ENCODE data around the gene CBX5.

The CBX5 gene

GRCh38 chr12:54222609-54223008, 57.3 kb downstream of the CBX5 start:
- peak; percentile 92 for DNase-seq (ENCODE audit: low read depth)
- TF ChIP-seq CTCF (IDR thresholded peaks at IDR 0.05; ENCODE audit: control insufficient read depth, insufficient read depth, low read depth, low read length, missing control alignments), result no peak
- H3K4me3 ChIP-seq (ENCODE audit: control insufficient read depth, low read depth, low read length), result no peak overlapping the region

- H3K4me3 ChIP-seq (ENCODE audit: control insufficient read depth, low read depth, low read length), result no peak overlapping the region
- DNase-seq (ENCODE audit: low read depth), result no peak
- TF ChIP-seq CTCF (IDR thresholded peaks at IDR 0.05; ENCODE audit: control insufficient read depth, insufficient read depth, low read depth, low read length, missing control alignments), result no peak
These were observed 58.4 kb downstream of the CBX5 start for GRCh38 chr12:54221402-54221984.

- no peak for TF ChIP-seq CTCF (IDR thresholded peaks at IDR 0.05; ENCODE audit: control insufficient read depth, insufficient read depth, low read depth, low read length, missing control alignments)
- DNase-seq (ENCODE audit: low read depth), result no peak
- no peak overlapping the region for H3K4me3 ChIP-seq (ENCODE audit: control insufficient read depth, low read depth, low read length)
These were observed 59.4 kb downstream of the CBX5 start for GRCh38 chr12:54220567-54220966.

- peak; percentile 40 for DNase-seq (ENCODE audit: low read depth)
- H3K4me3 ChIP-seq (ENCODE audit: control insufficient read depth, low read depth, low read length), result no peak overlapping the region
- peak; percentile 87 for TF ChIP-seq CTCF (IDR thresholded peaks at IDR 0.05; ENCODE audit: control insufficient read depth, insufficient read depth, low read depth, low read length, missing control alignments)
These were observed 59.8 kb downstream of the CBX5 start for GRCh38 chr12:54220092-54220557.

GRCh38 chr12:54217774-54218241, 62.1 kb downstream of the CBX5 start:
- H3K4me3 ChIP-seq (ENCODE audit: control insufficient read depth, low read depth, low read length), result peak overlapping the region; percentile 52
- no peak for DNase-seq (ENCODE audit: low read depth)
- TF ChIP-seq CTCF (IDR thresholded peaks at IDR 0.05; ENCODE audit: control insufficient read depth, insufficient read depth, low read depth, low read length, missing control alignments), result no peak

- TF ChIP-seq CTCF (IDR thresholded peaks at IDR 0.05; ENCODE audit: control insufficient read depth, insufficient read depth, low read depth, low read length, missing control alignments), result peak; percentile 83
- peak overlapping the region; percentile 52 for H3K4me3 ChIP-seq (ENCODE audit: control insufficient read depth, low read depth, low read length)
- DNase-seq (ENCODE audit: low read depth), result no peak
These were observed 62.9 kb downstream of the CBX5 start for GRCh38 chr12:54216797-54217661.

Data from AG09309 (cell line).